Prostate gland (tissue), 2 donors: Measurements from ENCODE around the gene SLAMF6. TPM values are rescaled to one million over a fixed set of nuclear protein-coding genes. Genes with fewer than 3 reads are reported as not detected.

Source experiments
- DNase-seq: peaks from one replicate; pipeline ENCODE4 v3.0.0-alpha.2; 2019; ENCODE audit warnings: low spot score
- H3K27ac ChIP-seq, 2 donors: fragments of 200-600 bp; sonication (generic); 2 replicates each; pipeline ENCODE4 v1.5.1; 2017 to 2019
- H3K27me3 ChIP-seq: fragments of 200-600 bp; sonication (generic); replicated peaks from 2 replicates; pipeline ENCODE4 v1.5.1; 2019; ENCODE audit not compliant: insufficient read depth
- H3K36me3 ChIP-seq, 2 donors: fragments of 200-600 bp; sonication (generic); 1 replicate in 1 of 2; 2 replicates in 1 of 2; pipeline versions ENCODE4 v1.5.1 to v1.8.1; 2017 to 2019
- H3K4me1 ChIP-seq: fragments of 200-600 bp; sonication (generic); replicated peaks from 2 replicates; pipeline ENCODE4 v1.5.1; 2019
- H3K4me3 ChIP-seq, 2 donors: fragments of 200-600 bp; sonication (generic); 2 replicates each; pipeline ENCODE4 v1.5.1; 2017 to 2019
- H3K9me3 ChIP-seq: fragments of 200-600 bp; sonication (generic); 2 replicates; pipeline ENCODE4 v1.5.1; 2017
- POLR2A ChIP-seq: fragments of 450-650 bp; IDR thresholded peaks from one replicate; pipeline ENCODE4 v1.6.1; 2016; ENCODE audit warnings: antibody characterized with exemption, mild to moderate bottlenecking
- POLR2AphosphoS5 ChIP-seq: sonication (generic); formaldehyde crosslinking; IDR thresholded peaks from one replicate; pipeline ENCODE4 v1.6.1; 2017; ENCODE audit warnings: antibody characterized with exemption
- WGBS: methylation state at CpG from one replicate; pipeline ENCODE4 v1.1.5; 2018; 5-methylcytosine and 5-hydroxymethylcytosine counted together
- intact Hi-C: fragments of 100-400 bp; cut with DNase I; formaldehyde crosslinking; loops from one replicate; pipeline ENCODE4 v1.14.2; 2022
- total RNA-seq, 2 donors: library from RNA; depleted of rRNA; stranded (reverse); fragments of >200 nt; gene quantifications; one replicate each; pipeline ENCODE4 v1.1.0, GENCODE V29; 2016
- TF ChIP-seq, protein P1 (sequence below), 4 experiments: fragments of 200-600 bp in 2 of 4; fragments of 450-650 bp in 2 of 4; sonication (generic) in 2 of 4; IDR thresholded peaks; 1 replicate in 3 of 4; 2 replicates in 1 of 4; pipeline ENCODE4 v1.5.1; 2016 to 2019; ENCODE audit warnings: antibody characterized with exemption in 4 of 4, mild to moderate bottlenecking in 2 of 4, moderate library complexity in 2 of 4

Gene SLAMF6
- total RNA-seq, 2 donors from 2014 or later, result 0.64 to 1.4 TPM

DNA sequence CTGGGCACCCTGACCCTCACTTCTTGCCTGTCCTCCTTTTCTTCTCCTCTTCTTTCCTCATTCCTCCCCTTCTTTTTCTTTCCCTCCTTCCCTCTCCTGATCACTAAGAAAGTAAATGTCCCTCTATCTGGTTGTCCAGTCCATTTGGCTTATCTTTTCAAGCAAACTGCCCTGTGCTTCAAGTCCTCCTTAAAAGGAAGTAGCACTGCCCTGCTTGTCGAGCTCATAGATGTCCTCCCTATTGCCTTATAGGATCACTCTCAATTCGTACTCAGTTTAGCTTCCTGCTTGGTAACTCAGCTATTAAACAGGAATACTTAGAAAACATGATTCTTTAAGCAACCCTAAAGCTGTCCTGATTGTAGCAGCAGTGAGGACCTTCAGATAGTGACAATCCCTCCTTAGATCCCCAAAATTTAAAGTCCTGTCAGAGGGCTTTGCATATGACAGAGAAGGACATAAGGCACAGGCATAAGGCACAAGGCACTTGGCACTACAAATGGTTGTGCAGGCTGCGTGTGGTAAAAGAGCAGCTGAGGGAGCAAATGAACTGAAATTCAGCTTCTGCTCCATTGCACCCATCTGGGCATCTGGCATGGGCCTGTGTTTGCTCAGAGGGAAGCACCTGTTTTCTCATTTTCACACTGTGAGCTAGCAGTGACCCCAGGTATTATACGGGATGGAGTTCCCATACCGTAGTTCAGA, 26.1 kb upstream of the SLAMF6 start:
- no peak overlapping the region for H3K4me3 ChIP-seq
- TF ChIP-seq POLR2A (no peak), POLR2AphosphoS5 (no peak)
- TF ChIP-seq, protein P1, sequence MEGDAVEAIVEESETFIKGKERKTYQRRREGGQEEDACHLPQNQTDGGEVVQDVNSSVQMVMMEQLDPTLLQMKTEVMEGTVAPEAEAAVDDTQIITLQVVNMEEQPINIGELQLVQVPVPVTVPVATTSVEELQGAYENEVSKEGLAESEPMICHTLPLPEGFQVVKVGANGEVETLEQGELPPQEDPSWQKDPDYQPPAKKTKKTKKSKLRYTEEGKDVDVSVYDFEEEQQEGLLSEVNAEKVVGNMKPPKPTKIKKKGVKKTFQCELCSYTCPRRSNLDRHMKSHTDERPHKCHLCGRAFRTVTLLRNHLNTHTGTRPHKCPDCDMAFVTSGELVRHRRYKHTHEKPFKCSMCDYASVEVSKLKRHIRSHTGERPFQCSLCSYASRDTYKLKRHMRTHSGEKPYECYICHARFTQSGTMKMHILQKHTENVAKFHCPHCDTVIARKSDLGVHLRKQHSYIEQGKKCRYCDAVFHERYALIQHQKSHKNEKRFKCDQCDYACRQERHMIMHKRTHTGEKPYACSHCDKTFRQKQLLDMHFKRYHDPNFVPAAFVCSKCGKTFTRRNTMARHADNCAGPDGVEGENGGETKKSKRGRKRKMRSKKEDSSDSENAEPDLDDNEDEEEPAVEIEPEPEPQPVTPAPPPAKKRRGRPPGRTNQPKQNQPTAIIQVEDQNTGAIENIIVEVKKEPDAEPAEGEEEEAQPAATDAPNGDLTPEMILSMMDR (IDR thresholded peaks at IDR 0.05), result no peak
- intact Hi-C loops, result no loop called here
- no peaks in the 10 kb centered on the region for H3K4me1 ChIP-seq
- H3K27ac ChIP-seq, result no peak overlapping the region
- 70% methylated on average over 5 of the region's 5 CpGs for WGBS
- H3K9me3 ChIP-seq, result no peaks in the 10 kb centered on the region
- no peaks in the 10 kb centered on the region for H3K36me3 ChIP-seq
- no peak for DNase-seq
- no peaks in the 10 kb centered on the region for H3K27me3 ChIP-seq

GRCh38 chr1:160548183-160548582, 25.1 kb upstream of the SLAMF6 start:
- intact Hi-C loops, result no loop called here
- H3K9me3 ChIP-seq, result no peaks in the 10 kb centered on the region
- no peak for DNase-seq
- no peaks in the 10 kb centered on the region for H3K27me3 ChIP-seq
- no peak for TF ChIP-seq POLR2A
- TF ChIP-seq, protein P1 (IDR thresholded peaks at IDR 0.05), result no peak
- TF ChIP-seq POLR2AphosphoS5, result no peak
- no peaks in the 10 kb centered on the region for H3K36me3 ChIP-seq
- no peak overlapping the region for H3K27ac ChIP-seq
- H3K4me3 ChIP-seq, result no peak overlapping the region
- WGBS, result 62% methylated on average over 3 of the region's 3 CpGs
- no peaks in the 10 kb centered on the region for H3K4me1 ChIP-seq

- Histone ChIP-seq H3K36me3 (no peaks in the 10 kb centered on the region), H3K4me1 (no peaks in the 10 kb centered on the region), H3K27me3 (no peaks in the 10 kb centered on the region), H3K9me3 (no peaks in the 10 kb centered on the region), H3K27ac (no peak overlapping the region), H3K4me3 (no peak overlapping the region)
- no peak for DNase-seq
- whole genome bisulfite sequencing, result 88% methylated on average over 4 of the region's 4 CpGs
- intact Hi-C loops, result no loop called here
- TF ChIP-seq POLR2A, result no peak
- TF ChIP-seq POLR2AphosphoS5, result no peak
- TF ChIP-seq, protein P1 (IDR thresholded peaks at IDR 0.05), result no peak
Observed at GRCh38 chr1:160547422-160547821, 24.4 kb upstream of the SLAMF6 start.

GRCh38 chr1:160546942-160547341, 23.9 kb upstream of the SLAMF6 start:
- Histone ChIP-seq H3K4me3 (no peak overlapping the region), H3K4me1 (no peaks in the 10 kb centered on the region), H3K27ac (no peak overlapping the region), H3K27me3 (no peaks in the 10 kb centered on the region), H3K36me3 (no peaks in the 10 kb centered on the region), H3K9me3 (no peaks in the 10 kb centered on the region)
- intact Hi-C loops, result no loop called here
- DNase-seq, result no peak
- TF ChIP-seq POLR2AphosphoS5, result no peak
- no peak for TF ChIP-seq POLR2A
- TF ChIP-seq, protein P1 (IDR thresholded peaks at IDR 0.05), result no peak
- WGBS, result 85% methylated on average over 2 of the region's 2 CpGs

GRCh38 chr1:160544647-160545046, 21.6 kb upstream of the SLAMF6 start:
- Histone ChIP-seq H3K9me3 (no peaks in the 10 kb centered on the region), H3K27me3 (no peaks in the 10 kb centered on the region), H3K27ac (no peak overlapping the region), H3K4me1 (no peaks in the 10 kb centered on the region), H3K36me3 (no peaks in the 10 kb centered on the region), H3K4me3 (no peak overlapping the region)
- intact Hi-C loops, result no loop called here
- TF ChIP-seq POLR2AphosphoS5 (no peak), POLR2A (no peak)
- TF ChIP-seq, protein P1 (IDR thresholded peaks at IDR 0.05), result no peak
- no peak for DNase-seq
- WGBS, result 94% methylated on average over 1 of the region's 1 CpG
